ENCODE measurements around the gene PARP4. TPM values are rescaled to one million over a fixed set of nuclear protein-coding genes. Genes with fewer than 3 reads are reported as not detected.
"Not testable (repeated sequence)": the region's sequence is repeated elsewhere in the genome, so short reads cannot be mapped to it uniquely, and the experiment has no call there.

Gene PARP4
- total and polyA plus RNA-seq, 2 experiments from 2014 or later = 22.4 to 31.6 TPM

- H3K4me1 ChIP-seq (ENCODE audit: insufficient read depth) = no peaks in the 10 kb centered on the region
- no peak for DNase-seq
- TF ChIP-seq EZH2phosphoT487 (IDR thresholded peaks at IDR 0.05; ENCODE audit: insufficient read depth, low read depth) (no peak), EZH2 (IDR thresholded peaks at IDR 0.05; ENCODE audit: insufficient read depth, poor library complexity, severe bottlenecking) (no peak)
- no peaks in the 10 kb centered on the region for H3K79me2 ChIP-seq (ENCODE audit: insufficient read depth)
- H3K4me2 ChIP-seq (ENCODE audit: unreplicated experiment) = no peak overlapping the region
- H3F3A ChIP-seq (ENCODE audit: insufficient read depth) = no peaks in the 10 kb centered on the region
- H3K9me3 ChIP-seq (ENCODE audit: low read depth) = no peaks in the 10 kb centered on the region
- 76 to 81% methylated on average over 7 of the region's 7 CpGs for WGBS, 2 experiments (ENCODE audit: low coverage in 1 of 2, low lambda C conversion rate in 2 of 2, missing lambda C conversion rate in 2 of 2)
- H3K27ac ChIP-seq = no peak overlapping the region
- H3K36me3 ChIP-seq (ENCODE audit: low read depth) = peaks cover 51% of the 10 kb centered on the region
- no peak overlapping the region for H2AFZ ChIP-seq
- no peaks in the 10 kb centered on the region for H3K9me2 ChIP-seq (ENCODE audit: insufficient read depth)
- no peak overlapping the region for H3K9ac ChIP-seq
- in situ Hi-C loops (cut with MboI) = no loop called here
- no peaks in the 10 kb centered on the region for H3K27me3 ChIP-seq (replicated peaks; ENCODE audit: insufficient read depth)
- H4K20me1 ChIP-seq (ENCODE audit: insufficient read depth) = no peaks in the 10 kb centered on the region
- H3K4me3 ChIP-seq = no peak overlapping the region
Observed at GRCh38 chr13:24491845-24492244, 20.7 kb downstream of the PARP4 start.

GRCh38 chr13:24489721-24490120 lies 22.9 kb downstream of the PARP4 start:
- WGBS, 2 experiments (ENCODE audit: low coverage in 1 of 2, low lambda C conversion rate in 2 of 2, missing lambda C conversion rate in 2 of 2) = 81 to 89% methylated on average over 6 of the region's 6 CpGs
- Histone ChIP-seq H3K4me3 (no peak overlapping the region), H3K27me3 (replicated peaks; ENCODE audit: insufficient read depth) (no peaks in the 10 kb centered on the region), H3K9ac (no peak overlapping the region), H3K4me1 (ENCODE audit: insufficient read depth) (no peaks in the 10 kb centered on the region), H3F3A (ENCODE audit: insufficient read depth) (no peaks in the 10 kb centered on the region), H3K4me2 (ENCODE audit: unreplicated experiment) (no peak overlapping the region), H3K79me2 (ENCODE audit: insufficient read depth) (no peaks in the 10 kb centered on the region), H3K9me3 (ENCODE audit: low read depth) (no peaks in the 10 kb centered on the region), H4K20me1 (ENCODE audit: insufficient read depth) (no peaks in the 10 kb centered on the region), H3K27ac (no peak overlapping the region), H3K36me3 (ENCODE audit: low read depth) (peaks cover 59% of the 10 kb centered on the region), H2AFZ (no peak overlapping the region), H3K9me2 (ENCODE audit: insufficient read depth) (no peaks in the 10 kb centered on the region)
- TF ChIP-seq EZH2phosphoT487 (IDR thresholded peaks at IDR 0.05; ENCODE audit: insufficient read depth, low read depth) (no peak), EZH2 (IDR thresholded peaks at IDR 0.05; ENCODE audit: insufficient read depth, poor library complexity, severe bottlenecking) (no peak)
- no peak for DNase-seq
- in situ Hi-C loops (cut with MboI) = no loop called here

GRCh38 chr13:24488092-24488491 lies 24.5 kb downstream of the PARP4 start:
- H3K9ac ChIP-seq; DNase-seq; H3K27ac ChIP-seq; H3K4me3 ChIP-seq; H3K4me1 ChIP-seq (ENCODE audit: insufficient read depth); H4K20me1 ChIP-seq (ENCODE audit: insufficient read depth); H3F3A ChIP-seq (ENCODE audit: insufficient read depth); H3K9me3 ChIP-seq (ENCODE audit: low read depth); H2AFZ ChIP-seq; H3K27me3 ChIP-seq (replicated peaks; ENCODE audit: insufficient read depth); in situ Hi-C loops (cut with MboI); H3K9me2 ChIP-seq (ENCODE audit: insufficient read depth); H3K79me2 ChIP-seq (ENCODE audit: insufficient read depth); H3K4me2 ChIP-seq (ENCODE audit: unreplicated experiment): not testable (repeated sequence)
- H3K36me3 ChIP-seq (ENCODE audit: low read depth) = peaks cover 45% of the 10 kb centered on the region
- 92 to 95% methylated on average over 8 of the region's 8 CpGs for WGBS, 2 experiments (ENCODE audit: low coverage in 1 of 2, low lambda C conversion rate in 2 of 2, missing lambda C conversion rate in 2 of 2)

GRCh38 chr13:24486017-24486657 lies 26.4 kb downstream of the PARP4 start:
- H2AFZ ChIP-seq; H3K4me1 ChIP-seq (ENCODE audit: insufficient read depth); H3F3A ChIP-seq (ENCODE audit: insufficient read depth); H3K4me2 ChIP-seq (ENCODE audit: unreplicated experiment); H3K27me3 ChIP-seq (replicated peaks; ENCODE audit: insufficient read depth); H3K9me2 ChIP-seq (ENCODE audit: insufficient read depth); H3K9ac ChIP-seq; H3K4me3 ChIP-seq; H3K9me3 ChIP-seq (ENCODE audit: low read depth); H3K79me2 ChIP-seq (ENCODE audit: insufficient read depth); in situ Hi-C loops (cut with MboI); H3K27ac ChIP-seq; DNase-seq; H4K20me1 ChIP-seq (ENCODE audit: insufficient read depth): not testable (repeated sequence)
- peaks cover 38% of the 10 kb centered on the region for H3K36me3 ChIP-seq (ENCODE audit: low read depth)
- WGBS, 2 experiments (ENCODE audit: low coverage in 1 of 2, low lambda C conversion rate in 2 of 2, missing lambda C conversion rate in 2 of 2) = 98 to 99% methylated on average over 3 of the region's 3 CpGs

- DNase-seq = no peak
- Histone ChIP-seq H2AFZ (no peak overlapping the region), H3K9me2 (ENCODE audit: insufficient read depth) (no peaks in the 10 kb centered on the region), H3K9ac (no peak overlapping the region), H3K27me3 (replicated peaks; ENCODE audit: insufficient read depth) (no peaks in the 10 kb centered on the region), H3K27ac (no peak overlapping the region), H3K4me2 (ENCODE audit: unreplicated experiment) (no peak overlapping the region), H3F3A (ENCODE audit: insufficient read depth) (no peaks in the 10 kb centered on the region), H3K9me3 (ENCODE audit: low read depth) (no peaks in the 10 kb centered on the region), H3K4me3 (no peak overlapping the region), H3K4me1 (ENCODE audit: insufficient read depth) (no peaks in the 10 kb centered on the region), H3K36me3 (ENCODE audit: low read depth) (peaks cover 32% of the 10 kb centered on the region), H3K79me2 (ENCODE audit: insufficient read depth) (no peaks in the 10 kb centered on the region), H4K20me1 (ENCODE audit: insufficient read depth) (no peaks in the 10 kb centered on the region)
- WGBS, 2 experiments (ENCODE audit: low coverage in 1 of 2, low lambda C conversion rate in 2 of 2, missing lambda C conversion rate in 2 of 2) = 90 to 94% methylated on average over 5 of the region's 5 CpGs
- in situ Hi-C loops (cut with MboI) = no loop called here
- TF ChIP-seq EZH2 (IDR thresholded peaks at IDR 0.05; ENCODE audit: insufficient read depth, poor library complexity, severe bottlenecking) = no peak
- TF ChIP-seq EZH2phosphoT487 (IDR thresholded peaks at IDR 0.05; ENCODE audit: insufficient read depth, low read depth) = no peak
Observed at GRCh38 chr13:24473686-24474085, 38.9 kb downstream of the PARP4 start.

- H3K9me3 ChIP-seq (ENCODE audit: low read depth); in situ Hi-C loops (cut with MboI); H4K20me1 ChIP-seq (ENCODE audit: insufficient read depth); H3K4me2 ChIP-seq (ENCODE audit: unreplicated experiment); H3K4me1 ChIP-seq (ENCODE audit: insufficient read depth); H3K4me3 ChIP-seq; H3K27ac ChIP-seq; H3K9me2 ChIP-seq (ENCODE audit: insufficient read depth); H2AFZ ChIP-seq; DNase-seq; H3K9ac ChIP-seq; H3F3A ChIP-seq (ENCODE audit: insufficient read depth); H3K27me3 ChIP-seq (replicated peaks; ENCODE audit: insufficient read depth); H3K79me2 ChIP-seq (ENCODE audit: insufficient read depth): not testable (repeated sequence)
- WGBS, 2 experiments (ENCODE audit: low coverage in 1 of 2, low lambda C conversion rate in 2 of 2, missing lambda C conversion rate in 2 of 2) = 72 to 74% methylated on average over 5 of the region's 5 CpGs
- peaks cover 25% of the 10 kb centered on the region for H3K36me3 ChIP-seq (ENCODE audit: low read depth)
Observed at GRCh38 chr13:24472129-24472528, 40.4 kb downstream of the PARP4 start.
